Sciatic nerve (tissue), 2 donors: ENCODE results near the gene AK1. TPM values are rescaled to one million over a fixed set of nuclear protein-coding genes. Genes with fewer than 3 reads are reported as not detected.

Experiments used
- ATAC-seq: fragments of 200-7000 bp; cut with Tn5 transposase; one replicate; pipeline ENCODE4 v1.9.1; 2020; ENCODE audit warnings: mild to moderate bottlenecking, moderate library complexity
- DNase-seq: peaks from one replicate; pipeline ENCODE4 v3.0.0-alpha.2; 2020; ENCODE audit warnings: low spot score
- intact Hi-C: fragments of 100-400 bp; cut with DNase I; formaldehyde crosslinking; loops from one replicate; pipeline ENCODE4 v1.14.2; 2022
- total RNA-seq: library from RNA; stranded (reverse); fragmentation: NEBNext Ultra II Directional; extraction: Animal tissue kit (Norgen Biotek cat#: 25700); gene quantifications from one replicate; pipeline ENCODE4 v1.2.1, GENCODE V29; 2021
- donor health status: DM: no; HTN: no; CAD: no.
- donor health status: DM: no; HTN: no; CAD: no.

AK1 gene
- total RNA-seq, 1 donor from 2014 or later, result 61.0 TPM

DNA sequence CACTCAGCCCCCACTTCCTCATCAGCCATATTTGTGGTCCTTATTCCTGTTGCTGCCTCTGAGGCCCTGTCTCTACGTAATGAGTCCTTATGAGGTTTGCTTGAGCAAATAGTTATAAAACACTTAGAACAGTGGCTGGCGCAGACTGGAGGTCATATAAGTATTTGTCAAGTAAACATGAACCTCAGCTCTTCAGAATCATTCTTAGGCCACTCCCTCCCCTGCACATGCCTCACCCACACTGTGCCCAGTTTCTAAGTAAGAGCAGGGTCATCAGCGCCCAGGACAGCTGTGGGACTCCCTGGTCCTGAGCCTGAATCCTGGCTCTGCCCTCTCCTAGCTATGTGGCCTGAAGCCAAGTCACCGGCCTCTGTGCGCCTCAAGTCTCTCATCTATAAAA lies 35.4 kb upstream of the AK1 start:
- DNase-seq (no peak), ATAC-seq (no peak)
- intact Hi-C loops, result loop anchor here (5.0 kb wide), 1 partner anchor 41 kb away; no protein-coding TSS in a partner anchor

DNA sequence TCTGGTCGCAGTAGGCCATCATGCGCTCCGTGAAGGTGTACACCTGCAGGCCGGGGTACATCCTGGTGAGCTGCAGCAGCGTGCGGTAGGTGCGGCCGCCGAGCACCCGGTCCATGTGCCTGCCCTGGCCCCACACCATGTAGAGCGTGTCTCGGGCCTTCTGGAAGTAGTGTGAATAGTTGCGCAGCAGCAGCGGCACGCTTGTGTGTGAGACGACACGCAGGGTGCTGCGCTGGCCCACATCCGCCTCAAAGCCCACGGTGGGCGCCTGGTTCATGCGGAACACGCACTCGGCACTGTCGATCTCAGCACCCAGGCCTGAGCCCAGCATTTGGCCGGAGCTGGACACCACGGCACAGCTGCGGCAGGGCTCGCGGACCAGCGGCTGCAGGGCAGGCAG lies 34.8 kb upstream of the AK1 start:
- no peak for ATAC-seq
- intact Hi-C loops, result loop anchor here (5.0 kb wide), 1 partner anchor 40 kb away; no protein-coding TSS in a partner anchor
- DNase-seq, result no peak

DNA sequence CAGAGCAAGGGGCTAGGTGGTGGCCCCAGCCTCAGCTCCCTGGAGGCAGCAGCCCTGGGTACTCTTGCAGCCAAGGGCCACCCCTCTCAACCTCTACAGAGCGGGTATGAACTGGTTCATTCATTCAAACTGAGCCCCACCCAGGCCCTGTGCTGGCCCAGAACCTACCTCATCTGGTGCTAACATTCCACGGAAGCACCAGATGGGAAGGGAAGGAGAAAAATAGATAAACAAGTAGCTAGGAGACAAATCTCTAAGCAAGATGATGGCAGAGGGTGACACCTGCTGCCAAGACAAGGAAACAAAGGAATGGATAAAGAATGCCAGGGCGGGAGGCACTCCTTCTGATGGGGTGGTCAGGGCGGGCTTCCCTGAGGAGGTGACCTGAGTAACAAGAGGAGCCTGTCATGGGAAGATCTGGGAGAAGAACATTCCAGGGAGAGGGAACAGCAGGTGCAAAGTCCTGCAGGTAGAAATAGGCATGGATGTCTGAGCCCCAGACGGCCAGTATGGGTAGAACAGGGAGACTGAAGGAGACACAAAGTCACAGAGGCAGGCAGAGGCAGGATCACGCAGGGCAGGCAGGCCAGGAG lies 33.2 kb upstream of the AK1 start:
- DNase-seq, result no peak
- peak; percentile 58 for ATAC-seq
- intact Hi-C loops, result loop anchor here (5.0 kb wide), 1 partner anchor 38 kb away; no protein-coding TSS in a partner anchor

DNA sequence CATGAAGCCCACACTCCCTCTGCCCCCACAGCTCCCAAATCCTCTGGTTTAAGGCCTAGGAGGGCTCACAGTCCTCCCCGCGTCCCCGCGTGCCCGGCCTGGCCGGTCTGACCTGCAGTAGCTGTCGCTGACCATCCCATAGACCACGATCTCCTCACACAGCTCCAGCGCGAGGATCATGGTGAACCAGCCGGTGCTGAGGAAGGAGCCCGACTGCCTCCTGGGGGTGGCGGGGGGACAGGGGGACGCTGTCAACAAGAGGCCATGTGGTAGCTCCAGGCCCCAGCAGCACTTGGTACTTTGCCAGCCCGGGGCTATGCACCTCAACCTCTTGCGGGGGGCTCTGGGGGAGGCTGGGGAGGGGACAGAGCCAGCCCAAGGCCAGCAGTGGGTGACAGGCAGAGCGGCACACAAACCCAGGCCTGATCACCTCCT lies 32.4 kb upstream of the AK1 start:
- no peak for ATAC-seq
- no peak for DNase-seq
- intact Hi-C loops, result loop anchor here (5.0 kb wide), 1 partner anchor 38 kb away; no protein-coding TSS in a partner anchor

DNA sequence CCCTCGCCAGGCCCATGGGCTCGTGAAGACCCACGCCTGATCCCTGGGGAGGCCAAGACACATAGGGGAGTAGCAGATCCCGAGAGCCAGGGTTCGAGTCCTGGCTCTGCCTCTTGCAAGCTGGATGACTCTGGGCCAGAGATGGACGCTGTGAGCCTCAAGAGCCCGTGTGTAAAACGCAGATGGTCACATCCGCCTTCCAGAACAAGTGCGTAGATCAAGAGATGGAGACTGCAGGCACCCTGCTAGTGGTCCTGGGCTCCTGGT lies 31.1 kb upstream of the AK1 start:
- DNase-seq, result no peak
- no peak for ATAC-seq
- intact Hi-C loops, result no loop called here

DNA sequence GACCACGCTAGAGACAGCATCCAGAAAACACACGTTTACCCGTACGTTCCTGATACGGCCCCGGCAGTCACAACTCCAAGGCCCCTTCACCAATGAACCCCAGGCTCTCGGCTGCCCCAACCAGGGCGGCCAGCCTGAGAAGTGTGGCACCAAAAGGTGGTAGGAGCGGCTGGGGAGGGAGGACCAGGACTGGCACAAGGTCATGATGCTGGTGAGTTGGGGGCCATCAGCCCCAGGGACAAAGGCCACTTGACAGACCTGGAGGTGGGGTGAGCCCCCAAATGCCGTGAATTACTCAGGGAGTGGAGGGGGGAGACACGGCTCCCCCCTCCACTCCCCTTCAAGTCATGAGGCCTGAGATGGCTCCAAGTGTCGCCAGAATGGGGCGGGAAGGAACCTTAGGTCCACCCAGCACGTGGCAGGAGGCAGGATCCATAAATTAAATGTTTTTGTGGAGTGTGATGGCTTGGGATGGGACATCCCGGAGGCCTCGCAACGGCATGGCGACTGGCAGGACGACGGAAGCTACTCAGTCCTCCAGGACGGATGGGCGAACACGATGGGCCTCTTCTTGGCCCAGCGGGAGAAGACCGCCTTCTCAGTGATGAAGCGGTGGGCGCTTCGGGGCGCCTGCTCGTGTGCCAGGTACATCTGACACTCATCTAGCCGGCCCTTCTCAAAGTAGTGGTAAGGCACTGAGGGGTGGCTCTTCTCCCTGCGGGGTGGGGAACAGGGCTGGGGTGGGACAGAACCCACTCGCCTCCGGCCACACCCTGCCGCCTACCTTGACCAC lies 30.6 kb upstream of the AK1 start:
- ATAC-seq (no peak), DNase-seq (no peak)
- intact Hi-C loops, result no loop called here

DNA sequence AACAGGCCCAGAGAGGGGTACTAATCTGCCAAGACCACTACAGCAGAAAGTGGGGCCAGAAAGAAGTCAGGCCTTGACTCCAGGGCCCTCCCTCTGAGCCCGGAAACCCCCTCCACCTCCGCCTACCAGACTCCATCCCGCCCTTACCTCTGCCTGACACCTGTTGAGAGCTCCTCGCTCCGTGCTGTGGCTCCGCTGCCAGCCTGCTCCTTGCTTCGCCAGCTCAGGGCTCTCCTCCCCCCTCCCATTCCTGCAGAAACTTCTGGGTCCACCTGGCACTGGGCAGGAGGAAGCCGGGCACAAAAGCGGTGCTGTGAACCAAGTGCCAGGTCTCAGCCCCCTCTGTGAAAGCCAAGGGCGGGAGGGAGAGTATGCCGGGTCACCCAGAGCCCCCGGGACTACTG lies 28.3 kb upstream of the AK1 start:
- intact Hi-C loops, result no loop called here
- DNase-seq (no peak), ATAC-seq (no peak)

DNA sequence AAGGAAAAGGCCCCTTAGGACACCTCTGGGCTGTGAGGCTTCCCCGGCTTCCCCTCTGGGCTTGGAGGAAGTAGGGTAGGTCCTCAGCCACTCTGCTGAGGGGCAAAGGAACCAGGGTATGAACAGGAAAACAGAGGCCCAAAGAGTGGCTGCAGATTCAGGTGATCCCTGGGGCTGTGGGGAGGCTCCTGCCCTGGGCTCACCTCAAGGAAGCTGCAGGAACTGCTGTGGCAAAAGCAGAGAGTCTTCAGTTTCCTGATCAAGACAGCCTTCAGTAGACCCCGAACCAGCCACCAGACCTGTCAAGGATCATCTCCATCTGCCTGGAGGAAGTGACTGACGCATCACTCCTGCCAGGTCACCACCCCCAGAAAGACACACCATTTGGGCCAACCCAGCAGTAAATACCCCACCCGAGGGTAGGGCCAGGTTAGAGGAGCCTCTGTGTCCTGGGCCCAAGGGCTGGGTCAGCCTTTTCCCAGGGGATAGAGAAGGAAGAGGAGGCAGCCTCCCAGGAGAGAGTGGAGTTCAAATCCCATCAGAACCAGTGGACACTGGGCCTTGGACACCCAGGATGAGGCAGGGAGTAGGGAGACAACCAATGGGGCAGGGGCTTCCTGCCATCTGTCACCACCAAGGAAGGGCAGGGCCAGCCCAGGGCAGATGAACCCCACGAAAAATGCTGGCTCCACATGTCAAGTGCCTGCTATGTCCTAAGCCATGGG lies 27.7 kb upstream of the AK1 start:
- intact Hi-C loops, result no loop called here
- DNase-seq (no peak), ATAC-seq (peak; percentile 1)

DNA sequence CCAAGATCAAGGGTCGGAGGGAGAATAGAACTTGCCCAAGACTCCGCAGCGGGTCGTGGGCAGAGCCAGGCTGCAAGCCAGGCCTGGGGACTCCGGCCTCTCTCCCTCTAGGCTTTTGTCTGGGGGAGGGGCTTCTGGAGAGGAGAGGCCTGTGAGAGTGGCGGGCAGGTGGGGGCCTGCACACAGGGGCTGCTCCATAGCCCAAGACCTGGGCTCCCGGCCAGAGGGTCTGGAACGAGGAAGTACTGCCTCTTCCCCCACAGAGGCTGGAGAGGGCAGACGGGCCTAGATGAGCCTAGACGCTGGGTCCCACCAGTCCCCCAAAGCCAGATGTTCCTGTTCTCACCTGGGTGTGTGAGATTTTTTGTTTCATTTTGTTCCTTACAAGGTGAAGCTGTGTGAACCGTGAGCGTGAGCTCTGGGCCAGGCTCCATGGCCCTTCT lies 27.1 kb upstream of the AK1 start:
- intact Hi-C loops, result no loop called here
- DNase-seq (no peak), ATAC-seq (peak; percentile 16)

DNA sequence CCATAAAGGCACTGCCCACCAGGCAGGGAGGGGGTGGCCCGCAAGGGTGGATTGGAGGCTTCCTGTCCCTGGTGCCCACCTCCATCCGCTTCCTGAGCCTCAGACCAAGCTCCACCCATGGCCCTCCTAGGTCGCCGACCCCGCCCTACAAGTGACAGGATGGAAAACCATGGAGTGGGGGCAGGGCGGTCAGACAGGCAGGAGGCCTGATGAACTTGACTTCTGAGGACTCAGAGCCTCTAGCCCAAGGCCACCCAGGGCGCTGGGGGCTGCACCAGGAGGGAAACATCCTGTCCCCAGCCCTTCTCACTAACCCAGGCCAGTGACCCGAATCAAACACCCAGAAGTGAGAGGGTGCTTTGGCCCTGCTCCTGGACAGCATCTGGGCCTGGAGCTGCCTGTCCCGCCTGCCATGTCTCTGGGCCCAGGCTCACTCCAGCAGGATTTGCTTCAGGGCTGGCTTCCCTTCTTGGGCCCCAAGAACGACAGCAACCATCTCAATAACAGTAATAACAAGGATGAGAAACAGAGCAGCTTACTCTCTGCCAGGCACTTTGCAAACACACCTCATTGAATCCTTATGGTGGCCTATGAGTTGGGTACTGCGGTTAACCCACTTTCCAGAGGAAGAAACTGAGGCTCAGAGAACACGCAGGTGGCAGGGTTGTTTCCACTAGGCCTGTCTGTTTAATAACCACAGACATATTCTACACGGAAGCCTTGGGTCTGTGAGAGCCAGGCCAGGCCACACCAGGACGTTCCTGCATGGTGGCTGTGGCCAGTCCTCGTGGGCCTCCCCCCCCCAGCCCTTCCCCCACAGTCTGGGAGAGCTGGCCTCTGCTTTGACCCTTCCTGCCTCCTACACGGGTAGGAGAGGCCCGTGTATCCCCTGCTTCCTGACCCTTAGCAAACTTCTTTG lies 26.3 kb upstream of the AK1 start:
- intact Hi-C loops, result no loop called here
- DNase-seq, result peak; percentile 89
- ATAC-seq, result peak; percentile 46

DNA sequence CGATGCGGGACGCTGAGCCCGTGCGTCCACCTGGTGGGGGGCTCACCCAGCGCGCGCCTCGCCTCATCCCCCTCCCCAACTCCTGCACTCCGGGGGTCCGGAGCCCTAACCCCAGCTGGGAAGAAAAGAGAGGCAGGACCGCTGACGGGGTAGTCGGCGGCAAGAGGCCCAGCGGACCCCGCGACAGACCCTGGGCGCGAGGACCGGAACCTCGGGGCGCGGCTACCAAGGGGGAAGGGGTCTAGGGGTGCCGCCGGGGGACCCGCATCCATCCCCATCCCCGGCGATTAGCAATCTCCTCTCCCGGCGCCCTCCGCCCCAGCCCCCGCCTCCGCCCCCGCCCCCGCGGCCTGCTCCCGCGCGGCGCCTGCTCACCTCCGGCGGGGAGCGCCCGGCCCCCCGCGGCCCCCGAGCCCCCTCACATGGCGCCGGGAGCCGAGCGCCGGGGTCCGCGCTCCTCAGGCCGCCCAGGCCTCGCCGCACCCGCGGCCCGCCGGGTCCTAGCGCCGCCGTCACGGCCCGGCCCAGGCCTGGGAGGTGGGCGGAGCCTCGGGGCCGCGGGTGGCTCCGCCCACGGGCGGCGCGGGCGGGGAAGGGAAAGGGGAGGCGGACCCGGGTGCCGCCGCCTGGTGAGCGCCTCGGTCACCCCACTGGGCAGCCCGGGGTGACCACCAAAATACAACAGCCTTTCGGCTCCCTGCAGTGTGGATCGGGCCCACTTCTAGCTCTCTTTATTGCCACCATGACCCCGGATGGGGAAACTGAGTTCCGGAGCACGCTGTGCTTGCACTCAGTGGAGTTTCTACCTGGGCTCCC lies 21.9 kb upstream of the AK1 start, which contains the start of gene ST6GALNAC6:
Gene ST6GALNAC6, minus strand, starts transcription at position 476 of the 816 bp plus-strand sequence. CDS start 1,622 bp downstream, outside the sequence.
- intact Hi-C loops, result no loop called here
- ATAC-seq, result peak; percentile 60
- peak; percentile 87 for DNase-seq

DNA sequence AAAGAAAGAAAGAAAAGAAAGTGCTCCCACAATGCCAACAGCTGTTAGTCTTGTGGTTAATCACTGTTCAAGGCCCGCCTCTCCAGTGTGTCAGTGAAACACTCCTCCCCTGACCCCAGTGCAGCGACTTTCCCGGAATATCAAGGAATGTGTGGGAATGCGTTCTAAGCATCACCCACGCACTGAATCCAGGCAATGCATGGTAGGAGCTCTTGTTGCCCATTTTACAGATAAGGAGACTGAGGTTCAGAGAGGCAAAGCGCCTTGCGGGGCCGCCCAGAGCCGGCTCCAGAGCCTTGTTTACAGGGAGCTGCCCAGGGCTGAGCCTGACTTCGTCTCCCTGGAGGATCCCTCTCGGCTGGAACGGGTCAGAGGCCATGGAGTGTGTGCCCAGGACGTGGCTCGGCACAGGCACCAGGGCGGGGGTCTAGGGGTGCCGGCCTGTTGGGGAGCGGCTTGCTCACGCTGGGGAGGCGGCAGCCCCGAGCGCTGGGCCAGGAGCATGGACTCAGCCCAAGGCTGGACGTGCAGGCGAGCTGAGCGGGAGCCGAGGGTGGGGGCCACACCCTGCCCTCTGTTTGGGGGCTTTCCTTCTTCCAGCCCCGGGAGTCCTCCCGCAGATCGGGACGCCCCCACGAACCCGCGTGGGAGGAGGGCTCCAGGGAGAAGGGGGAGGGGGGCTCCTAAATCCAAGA lies 21.1 kb upstream of the AK1 start:
- intact Hi-C loops, result no loop called here
- ATAC-seq, result peak; percentile 69
- DNase-seq, result no peak

DNA sequence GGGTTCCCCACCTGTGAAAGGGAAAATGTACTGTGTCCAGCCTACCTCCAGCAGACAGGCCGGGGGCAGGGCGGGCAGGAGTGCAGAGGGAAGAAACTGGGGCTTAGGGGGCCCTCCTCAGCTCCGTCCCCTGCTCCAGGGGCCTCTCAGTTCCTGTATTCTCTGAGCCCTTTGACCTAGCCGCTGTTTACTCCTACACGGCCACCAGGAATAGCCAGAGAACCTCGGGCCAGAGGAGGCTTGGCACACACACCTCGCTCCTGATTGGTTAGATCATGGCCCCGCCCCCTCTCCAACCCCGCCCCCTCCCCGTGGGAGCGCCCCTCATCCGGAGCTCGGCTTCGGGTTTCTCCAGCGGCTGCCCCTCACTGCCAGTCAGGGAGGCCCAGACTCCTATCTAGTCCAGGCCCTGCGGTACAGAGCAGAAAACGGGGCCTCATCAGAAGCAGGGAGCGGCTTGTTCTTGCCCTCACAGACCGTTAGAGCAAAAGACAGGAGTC lies 19.8 kb upstream of the AK1 start:
- peak; percentile 91 for ATAC-seq
- intact Hi-C loops, result no loop called here
- peak; percentile 91 for DNase-seq

DNA sequence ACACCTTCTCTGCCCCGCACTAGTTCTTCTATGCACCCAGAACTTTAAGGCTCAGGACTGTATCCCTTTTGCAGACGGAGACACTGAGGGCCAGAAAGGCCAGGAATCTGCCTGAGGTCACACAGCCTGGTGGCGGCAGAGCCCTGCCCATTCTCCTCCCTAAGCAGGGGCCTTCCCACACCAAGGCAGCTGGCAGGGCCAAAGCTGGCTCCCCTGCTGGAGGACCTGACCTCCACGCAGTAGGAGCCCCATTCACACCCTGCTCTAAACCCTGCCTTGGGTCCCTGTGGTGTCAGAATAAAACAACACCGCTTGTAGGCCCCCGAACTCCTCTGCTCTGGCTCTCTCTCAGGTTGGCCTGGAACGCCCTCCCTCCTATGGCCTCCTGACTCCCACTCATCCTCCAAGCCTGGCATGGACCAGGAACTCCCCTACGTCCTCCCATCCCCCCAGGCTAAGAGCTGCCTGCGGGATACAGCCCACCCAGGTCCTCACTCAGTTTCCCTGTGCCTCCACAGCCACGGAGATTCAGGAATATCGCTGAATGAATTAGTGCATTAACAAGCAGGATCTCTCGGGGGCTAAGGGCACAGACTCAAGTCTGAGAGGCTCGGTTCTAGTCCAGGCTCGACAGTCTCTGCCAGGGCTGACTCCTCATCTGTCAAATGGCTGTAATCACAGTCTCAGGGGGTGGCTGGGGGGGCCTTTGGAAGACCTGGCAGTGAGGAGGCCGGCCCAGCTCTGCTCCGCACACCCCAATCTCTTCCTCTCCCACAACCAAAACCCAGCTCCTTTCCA lies 19.1 kb upstream of the AK1 start:
- intact Hi-C loops, result no loop called here
- ATAC-seq (peak; percentile 13), DNase-seq (no peak)

DNA sequence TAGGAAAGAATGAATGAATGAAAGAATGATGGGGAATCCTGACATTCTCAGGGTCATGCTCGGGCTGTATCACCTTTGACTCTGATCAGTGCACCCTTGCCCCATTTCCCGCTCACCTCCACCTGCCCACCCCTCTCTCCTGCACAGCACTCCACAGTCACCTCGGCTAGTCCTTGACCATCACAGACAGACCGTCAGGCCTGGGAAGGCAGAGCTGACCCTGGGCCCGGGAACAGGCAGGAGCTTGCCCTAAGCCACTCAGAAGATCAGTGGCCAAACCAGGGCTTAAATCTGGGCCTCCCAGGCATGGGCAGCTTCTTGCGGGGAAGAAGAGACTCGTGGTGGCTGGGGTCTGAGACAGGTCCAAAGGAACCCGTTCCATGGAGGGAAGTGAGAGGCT lies 18.3 kb upstream of the AK1 start:
- ATAC-seq, result no peak
- intact Hi-C loops, result no loop called here
- DNase-seq, result no peak

DNA sequence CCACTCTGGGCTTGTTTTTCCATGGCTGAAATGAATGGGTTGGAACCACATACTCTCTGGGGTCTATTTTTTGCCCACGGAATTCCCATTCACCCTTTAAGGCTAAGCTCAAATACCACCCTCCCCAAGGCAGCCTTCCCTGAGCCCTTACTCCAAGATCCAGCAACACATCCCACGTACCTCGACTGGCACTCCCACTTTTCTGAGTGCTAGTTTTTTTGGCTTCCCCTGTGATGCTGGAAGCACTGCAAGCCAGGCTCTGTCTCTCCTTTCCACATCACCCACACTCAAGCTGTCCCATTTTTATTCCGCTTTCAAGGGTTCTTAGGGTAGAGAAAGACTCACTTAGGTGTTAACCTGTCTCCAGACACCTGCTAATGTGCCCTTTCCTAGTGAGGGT lies 15.9 kb upstream of the AK1 start:
- no peak for ATAC-seq
- intact Hi-C loops, result no loop called here

DNA sequence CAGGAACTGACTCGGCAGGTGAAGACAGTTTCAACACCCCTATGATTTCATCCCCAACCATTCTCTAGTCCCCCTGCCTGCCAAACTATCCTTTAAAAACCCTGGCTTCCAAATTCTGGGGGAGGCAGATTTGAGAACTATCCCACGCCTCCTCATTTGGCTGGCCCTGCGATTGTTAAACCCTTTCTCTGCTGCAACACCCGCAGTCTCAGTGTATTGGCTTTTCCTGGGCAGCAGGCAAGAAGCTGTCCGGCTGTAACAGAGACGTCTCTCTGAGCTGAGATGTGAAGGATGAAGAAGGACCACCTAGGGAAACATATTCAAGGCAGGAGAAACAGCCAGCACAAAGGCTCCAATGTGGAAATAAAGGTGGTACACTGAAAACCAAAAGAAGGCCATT lies 15.4 kb upstream of the AK1 start:
- intact Hi-C loops, result no loop called here
- no peak for ATAC-seq
- DNase-seq, result no peak

More for the DNA sequence above, 15.9 kb upstream of the AK1 start:
- no peak for DNase-seq
